Measurements from ENCODE around the gene CREB3. TPM values are rescaled to one million over a fixed set of nuclear protein-coding genes. Genes with fewer than 3 reads are reported as not detected.

The CREB3 gene
- total and polyA plus RNA-seq, 12 donors = 16.2 to 39.1 (median 21.4) TPM

DNA sequence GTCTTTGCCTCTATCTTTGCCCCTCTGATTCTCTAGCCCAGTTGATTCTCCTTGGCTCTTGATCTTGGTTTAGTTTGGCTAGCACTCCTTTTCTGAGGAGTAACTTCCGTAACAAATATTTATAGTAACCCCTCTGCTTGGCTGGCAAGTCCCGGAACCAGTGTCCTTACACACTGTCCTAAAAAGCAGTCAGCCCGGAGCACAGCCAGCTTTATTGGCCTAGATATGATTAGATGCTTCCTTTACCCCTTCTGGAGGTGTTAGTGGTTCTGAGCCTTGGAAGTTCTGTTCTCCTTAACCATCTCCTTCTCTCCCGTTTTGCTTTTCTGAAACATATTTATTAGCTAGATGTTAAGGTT is 38.6 kb downstream of the CREB3 start:
- WGBS, 2 donors = 6 to 8% methylated on average over 4 of the region's 4 CpGs
- Histone ChIP-seq H3K4me3 (no peak overlapping the region), H3K4me1 (peaks cover 7 to 38% (median 30%) of the 10 kb centered on the region in 9 donors), H3K27me3 (no peaks in the 10 kb centered on the region), H3K36me3 (no peaks in the 10 kb centered on the region), H3K9me3 (no peaks in the 10 kb centered on the region), H3K27ac (peak overlapping the region; percentile 9 to 73 (median 44))
- TF ChIP-seq, protein P1, sequence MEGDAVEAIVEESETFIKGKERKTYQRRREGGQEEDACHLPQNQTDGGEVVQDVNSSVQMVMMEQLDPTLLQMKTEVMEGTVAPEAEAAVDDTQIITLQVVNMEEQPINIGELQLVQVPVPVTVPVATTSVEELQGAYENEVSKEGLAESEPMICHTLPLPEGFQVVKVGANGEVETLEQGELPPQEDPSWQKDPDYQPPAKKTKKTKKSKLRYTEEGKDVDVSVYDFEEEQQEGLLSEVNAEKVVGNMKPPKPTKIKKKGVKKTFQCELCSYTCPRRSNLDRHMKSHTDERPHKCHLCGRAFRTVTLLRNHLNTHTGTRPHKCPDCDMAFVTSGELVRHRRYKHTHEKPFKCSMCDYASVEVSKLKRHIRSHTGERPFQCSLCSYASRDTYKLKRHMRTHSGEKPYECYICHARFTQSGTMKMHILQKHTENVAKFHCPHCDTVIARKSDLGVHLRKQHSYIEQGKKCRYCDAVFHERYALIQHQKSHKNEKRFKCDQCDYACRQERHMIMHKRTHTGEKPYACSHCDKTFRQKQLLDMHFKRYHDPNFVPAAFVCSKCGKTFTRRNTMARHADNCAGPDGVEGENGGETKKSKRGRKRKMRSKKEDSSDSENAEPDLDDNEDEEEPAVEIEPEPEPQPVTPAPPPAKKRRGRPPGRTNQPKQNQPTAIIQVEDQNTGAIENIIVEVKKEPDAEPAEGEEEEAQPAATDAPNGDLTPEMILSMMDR (IDR thresholded peaks at IDR 0.05) = no peak
- DNase-seq (peak; percentile 26 to 29), ATAC-seq (peak; percentile 62 to 92 (median 84))
- intact Hi-C loops (cut with DNase I) = no loop called here

DNA sequence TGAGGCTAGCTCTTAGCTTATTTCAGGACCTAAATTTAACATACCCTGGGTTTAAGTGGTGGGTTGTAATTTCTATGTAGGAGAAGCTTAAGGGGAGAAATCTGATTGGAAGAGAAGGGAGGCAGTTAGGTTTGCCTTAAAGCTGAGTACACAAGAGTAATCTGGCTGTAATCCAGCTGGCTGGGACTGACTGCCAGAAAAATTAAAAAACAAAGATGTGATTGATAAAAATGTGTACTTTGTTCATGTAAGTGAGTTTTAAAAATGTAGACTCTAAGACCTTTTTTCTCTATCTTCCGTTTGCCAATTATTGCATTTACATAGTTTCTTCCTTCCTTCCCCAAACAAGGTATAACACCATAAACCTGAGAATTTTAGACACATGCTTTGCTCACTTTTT is 39.1 kb downstream of the CREB3 start:
- TF ChIP-seq, protein P1 (IDR thresholded peaks at IDR 0.05) = no peak
- Histone ChIP-seq H3K27ac (peak overlapping the region in 9 of 10 donors; percentile 9 to 73 (median 51)), H3K9me3 (no peaks in the 10 kb centered on the region), H3K4me3 (no peak overlapping the region), H3K27me3 (no peaks in the 10 kb centered on the region), H3K4me1 (peaks cover 7 to 39% (median 30%) of the 10 kb centered on the region in 9 donors), H3K36me3 (no peaks in the 10 kb centered on the region)
- DNase-seq (peak in 1 of 2 donors; percentile 34), ATAC-seq (peak in 1 of 8 donors; percentile 18)
- WGBS, 2 donors = 43 to 48% methylated on average over 1 of the region's 1 CpG
- intact Hi-C loops (cut with DNase I) = no loop called here

DNA sequence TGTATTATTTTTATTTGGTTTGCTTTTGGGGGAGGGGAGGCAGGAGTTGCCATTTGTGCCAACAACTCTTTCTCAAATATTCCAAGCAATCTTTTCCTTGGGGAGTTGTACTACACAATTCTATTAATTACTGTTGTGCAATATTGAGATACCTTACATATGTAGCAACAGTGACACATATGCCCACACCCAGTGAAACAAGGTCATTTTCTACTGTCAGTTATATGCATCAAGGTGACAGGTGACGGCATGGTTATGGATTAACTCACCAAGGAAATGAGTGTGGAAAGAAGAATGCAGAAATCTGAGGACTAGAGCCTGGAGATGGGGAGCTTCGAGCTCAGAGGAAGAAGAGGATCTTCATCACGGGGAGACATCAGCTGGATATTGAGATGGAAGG is 39.5 kb downstream of the CREB3 start:
- no peak overlapping the region for H3K4me3 ChIP-seq
- ATAC-seq = no peak
- peaks cover 7 to 39% (median 30%) of the 10 kb centered on the region in 9 donors for H3K4me1 ChIP-seq
- TF ChIP-seq, protein P1 (IDR thresholded peaks at IDR 0.05) = no peak
- intact Hi-C loops (cut with DNase I) = no loop called here
- H3K27ac ChIP-seq = peak overlapping the region in 3 of 10 donors; percentile 12 to 61 (median 19)
- H3K27me3 ChIP-seq = no peaks in the 10 kb centered on the region
- no peaks in the 10 kb centered on the region for H3K9me3 ChIP-seq
- no peak for DNase-seq
- WGBS, 2 donors = 84 to 90% methylated on average over 3 of the region's 3 CpGs
- H3K36me3 ChIP-seq = no peaks in the 10 kb centered on the region

DNA sequence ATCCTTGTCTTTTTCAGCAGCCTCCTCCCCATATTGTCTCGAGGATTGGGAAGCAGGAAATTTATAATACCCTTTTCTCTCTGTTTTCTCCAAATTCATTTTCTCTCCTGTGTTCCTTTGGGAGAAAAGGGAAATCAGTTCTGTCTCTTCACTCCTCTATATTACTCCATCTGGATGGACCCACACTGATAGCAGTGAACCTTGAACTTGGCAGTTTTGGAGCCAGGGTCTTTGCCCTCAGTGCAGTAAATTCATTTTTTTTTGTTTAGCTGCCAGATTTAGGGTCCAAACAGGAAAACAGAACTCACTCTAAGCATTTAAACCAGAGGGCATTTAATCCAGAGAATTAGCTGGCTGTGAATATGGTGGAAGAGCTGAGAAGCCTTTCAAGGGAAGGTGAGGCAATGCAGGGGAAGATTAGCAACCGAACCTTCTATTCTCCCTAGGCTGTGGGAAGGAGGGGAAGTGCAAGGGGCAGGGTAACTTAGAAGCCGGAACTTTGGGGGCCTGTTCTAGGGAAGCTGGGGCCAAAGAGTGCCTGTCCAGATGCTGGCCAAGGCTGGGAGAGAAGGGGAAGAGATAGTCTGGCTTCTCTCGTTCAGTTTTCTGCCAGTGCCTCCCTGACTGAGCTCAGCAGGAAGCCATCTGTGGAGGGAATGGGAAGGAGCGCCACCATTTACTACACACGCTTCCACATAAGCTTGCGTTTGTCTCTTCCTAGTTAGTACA is 42.6 kb downstream of the CREB3 start:
- Histone ChIP-seq H3K4me1 (peaks cover 7 to 37% (median 30%) of the 10 kb centered on the region in 9 donors), H3K4me3 (no peak overlapping the region), H3K9me3 (no peaks in the 10 kb centered on the region), H3K27ac (peak overlapping the region in 3 of 10 donors; percentile 1 to 44 (median 17)), H3K36me3 (no peaks in the 10 kb centered on the region), H3K27me3 (no peaks in the 10 kb centered on the region)
- DNase-seq = peak in 1 of 2 donors; percentile 25
- ATAC-seq = peak; percentile 45 to 82 (median 58)
- TF ChIP-seq, protein P1 (IDR thresholded peaks at IDR 0.05) = no peak
- whole genome bisulfite sequencing, 2 donors = 53 to 63% methylated on average over 7 of the region's 7 CpGs
- intact Hi-C loops (cut with DNase I) = no loop called here
